SK-N-SH (cell line): ENCODE measurements around the gene FOXP1. TPM values are rescaled to one million over a fixed set of nuclear protein-coding genes. Genes with fewer than 3 reads are reported as not detected.

ENCODE experiments used
- CTCF ChIA-PET: fragments of 300-600, 350-600 bp; formaldehyde crosslinking; extraction: SDS; loops from one replicate; lab custom pipeline; 2021; lab: Yijun Ruan, JAX
- POLR2A ChIA-PET: fragments of 350-600 bp; sonication (Branson Sonifier 250); formaldehyde crosslinking; extraction: SDS; loops from one replicate; lab custom pipeline; 2020; ENCODE audit warnings: antibody characterized with exemption, inconsistent platforms; lab: Yijun Ruan, JAX
- DNase-seq: peaks from one replicate; pipeline ENCODE4 v3.0.0; 2012
- H2AFZ ChIP-seq: fragments of 200-600 bp; sonication (generic); 2 replicates; pipeline ENCODE4 v1.8.1; 2016; ENCODE audit warnings: antibody characterized with exemption, mild to moderate bottlenecking, low read depth
- H3F3A ChIP-seq: fragments of 200-600 bp; sonication (generic); replicated peaks from 2 replicates; pipeline ENCODE3; 2016; ENCODE audit warnings: antibody characterized with exemption, mild to moderate bottlenecking; ENCODE audit not compliant: insufficient read depth
- H3K27ac ChIP-seq, 2 experiments: fragments of 200-500 bp in 1 of 2; fragments of 200-600 bp in 1 of 2; sonication (Bioruptor generic) in 1 of 2; sonication (generic), shearing (Covaris generic) in 1 of 2; 2 replicates each; pipeline versions ENCODE4 v1.5.1 to v1.6.1; 2014 to 2016; ENCODE audit warnings: low read depth in 2 of 2, inconsistent platforms in 1 of 2, low read length in 1 of 2, mild to moderate bottlenecking in 1 of 2, mixed read lengths in 1 of 2
- H3K27me3 ChIP-seq: fragments of 200-600 bp; sonication (generic), shearing (Covaris generic); 2 replicates; pipeline ENCODE4 v1.6.1; 2016; ENCODE audit warnings: mixed run types; ENCODE audit not compliant: insufficient read depth
- H3K36me3 ChIP-seq, 2 experiments: fragments of 200-500 bp in 1 of 2; fragments of 200-600 bp in 1 of 2; sonication (Bioruptor generic) in 1 of 2; sonication (generic) in 1 of 2; replicated peaks in 1 of 2; 2 replicates each; pipeline versions ENCODE3 to v1.5.1; 2014 to 2016; ENCODE audit warnings: low read length in 1 of 2, mild to moderate bottlenecking in 1 of 2; ENCODE audit not compliant: insufficient read depth in 2 of 2, control insufficient read depth in 1 of 2
- H3K4me1 ChIP-seq, 2 experiments: fragments of 200-500 bp in 1 of 2; fragments of 200-600 bp in 1 of 2; sonication (Bioruptor generic) in 1 of 2; sonication (generic), shearing (Covaris generic) in 1 of 2; 2 replicates each; pipeline versions ENCODE4 v1.5.1 to v1.6.1; 2014 to 2016; ENCODE audit warnings: low read depth in 1 of 2, low read length in 1 of 2, mixed run types in 1 of 2; ENCODE audit not compliant: insufficient read depth in 2 of 2, control insufficient read depth in 1 of 2
- H3K4me2 ChIP-seq: fragments of 200-600 bp; sonication (generic), shearing (Covaris generic); 2 replicates; pipeline ENCODE4 v1.6.1; 2017; ENCODE audit warnings: mixed run types
- H3K4me3 ChIP-seq, 2 experiments: fragments of 200-500 bp in 1 of 2; fragments of 200-600 bp in 1 of 2; sonication (Bioruptor generic) in 1 of 2; sonication (generic), shearing (Covaris generic) in 1 of 2; 2 replicates each; pipeline versions ENCODE4 v1.5.1 to v1.8.1; 2014 to 2016; ENCODE audit warnings: low read depth in 2 of 2, inconsistent platforms in 1 of 2, low read length in 1 of 2, mild to moderate bottlenecking in 1 of 2, mixed read lengths in 1 of 2, moderate library complexity in 1 of 2
- H3K79me2 ChIP-seq: fragments of 200-600 bp; sonication (generic); 2 replicates; pipeline ENCODE4 v1.8.1; 2017; ENCODE audit warnings: mild to moderate bottlenecking; ENCODE audit not compliant: insufficient read depth
- H3K9ac ChIP-seq: fragments of 200-600 bp; sonication (generic); 2 replicates; pipeline ENCODE4 v1.6.1; 2017; ENCODE audit warnings: mixed run types
- H3K9me2 ChIP-seq: fragments of 200-600 bp; sonication (generic); 2 replicates; pipeline ENCODE4 v1.6.1; 2017; ENCODE audit warnings: mixed run types
- H3K9me3 ChIP-seq: fragments of 200-600 bp; sonication (generic); 2 replicates; pipeline ENCODE4 v1.6.1; 2017; ENCODE audit warnings: mixed run types, mild to moderate bottlenecking, moderate library complexity
- H4K20me1 ChIP-seq: fragments of 200-600 bp; sonication (generic); 2 replicates; pipeline ENCODE4 v1.6.1; 2017; ENCODE audit warnings: mild to moderate bottlenecking, mixed run types; ENCODE audit not compliant: insufficient read depth
- CHD2 ChIP-seq: fragments of 150-350 bp; IDR thresholded peaks from 2 replicates; pipeline ENCODE4 v1.6.1; 2018; ENCODE audit warnings: low read length; ENCODE audit not compliant: partially characterized antibody
- EZH2phosphoT487 ChIP-seq: fragments of 200-600 bp; sonication (generic); IDR thresholded peaks from 2 replicates; pipeline ENCODE4 v1.6.1; 2017; ENCODE audit warnings: low read depth, mixed run types, mild to moderate bottlenecking, antibody characterized with exemption, moderate library complexity, borderline replicate concordance
- IRF3 ChIP-seq: fragments of 150-350 bp; IDR thresholded peaks from 2 replicates; pipeline ENCODE4 v1.6.1; 2016; ENCODE audit warnings: mild to moderate bottlenecking, low read depth, low read length
- JUND ChIP-seq: IDR thresholded peaks from 2 replicates; pipeline ENCODE4 v1.4.0; 2012
- MEF2A ChIP-seq: IDR thresholded peaks from 2 replicates; pipeline ENCODE4 v1.4.0; 2012; ENCODE audit warnings: low read depth, borderline replicate concordance
- NRF1 ChIP-seq: IDR thresholded peaks from 2 replicates; pipeline ENCODE4 v1.6.1; 2012; ENCODE audit warnings: low read depth, mild to moderate bottlenecking, low read length
- RAD21 ChIP-seq: IDR thresholded peaks from 2 replicates; pipeline ENCODE4 v1.6.1; 2012; ENCODE audit warnings: mild to moderate bottlenecking, low read length
- RCOR1 ChIP-seq: fragments of 150-350 bp; IDR thresholded peaks from 2 replicates; pipeline ENCODE4 v1.6.1; 2017; ENCODE audit warnings: antibody characterized with exemption, low read length
- REST ChIP-seq: IDR thresholded peaks from 2 replicates; pipeline ENCODE4 v1.6.1; 2012; ENCODE audit warnings: mild to moderate bottlenecking, low read depth, low read length, moderate library complexity
- RXRA ChIP-seq: IDR thresholded peaks from 2 replicates; pipeline ENCODE4 v1.4.0; 2012; ENCODE audit warnings: low read depth, mild to moderate bottlenecking, borderline replicate concordance
- TAF1 ChIP-seq: IDR thresholded peaks from 2 replicates; pipeline ENCODE4 v1.6.1; 2012; ENCODE audit warnings: low read depth, mild to moderate bottlenecking, low read length, moderate library complexity, borderline replicate concordance
- TEAD4 ChIP-seq: IDR thresholded peaks from 2 replicates; pipeline ENCODE4 v1.4.0; 2012; ENCODE audit warnings: mild to moderate bottlenecking, borderline replicate concordance; ENCODE audit not compliant: insufficient read depth
- WGBS: methylation state at CpG from one replicate; pipeline ENCODE4 v1.1.6; 2017; ENCODE audit warnings: low lambda C conversion rate; 5-methylcytosine and 5-hydroxymethylcytosine counted together
- polyA plus RNA-seq, 3 experiments: library from polyadenylated mRNA; depleted of rRNA; stranded (reverse); fragments of >200 nt; gene quantifications; 2 replicates each; pipeline ENCODE4 v1.2.3, GENCODE V29; 2012
- TF ChIP-seq, protein P1 (sequence below): IDR thresholded peaks from 2 replicates; pipeline ENCODE4 v1.4.0; 2012; ENCODE audit warnings: low read depth, borderline replicate concordance
- TF ChIP-seq, protein P2 (sequence below): fragments of 200-600 bp; sonication (generic); IDR thresholded peaks from 2 replicates; pipeline ENCODE4 v1.6.1; 2017; ENCODE audit warnings: antibody characterized with exemption, mild to moderate bottlenecking, moderate library complexity

The FOXP1 gene
- polyA plus RNA-seq, 1 of the 3 experiments (the other 2 are of a cell fraction) = 8.8 TPM

- no peak for TF ChIP-seq IRF3
- TF ChIP-seq TAF1 = no peak
- TF ChIP-seq CHD2 = no peak
Measured at GRCh38 chr3:71614869-71615268, 31.3 kb upstream of the FOXP1 start (continued).

DNA sequence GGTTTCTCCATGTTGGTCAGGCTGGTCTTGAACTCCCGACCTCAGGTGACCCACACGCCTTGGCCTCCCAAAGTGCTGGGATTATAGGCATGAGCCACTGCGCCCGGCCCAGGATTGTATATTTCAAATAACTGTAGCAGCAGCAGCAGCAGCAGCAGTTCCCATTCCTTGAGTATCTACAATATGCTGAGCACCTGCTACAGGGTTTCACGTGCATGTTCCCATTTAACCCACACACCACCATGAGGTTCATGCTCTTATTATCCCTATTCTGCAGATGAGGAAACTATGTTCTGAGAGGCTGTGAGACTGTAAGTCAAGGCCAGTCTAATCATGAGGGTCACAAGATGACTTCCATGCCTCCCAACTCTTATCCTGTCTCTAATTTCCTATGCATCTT, 30.9 kb upstream of the FOXP1 start:
- Histone ChIP-seq H3K27me3 (no peaks in the 10 kb centered on the region), H3F3A (no peaks in the 10 kb centered on the region), H2AFZ (no peak overlapping the region), H4K20me1 (no peaks in the 10 kb centered on the region), H3K4me3 (no peak overlapping the region), H3K27ac (no peak overlapping the region), H3K9me2 (no peaks in the 10 kb centered on the region), H3K9me3 (no peaks in the 10 kb centered on the region), H3K4me1 (no peaks in the 10 kb centered on the region; a peak in 1 of 4 replicates), H3K36me3 (no peaks in the 10 kb centered on the region), H3K9ac (no peak overlapping the region), H3K4me2 (no peak overlapping the region), H3K79me2 (no peaks in the 10 kb centered on the region)
- DNase-seq = no peak
- 85% methylated on average over 5 of the region's 5 CpGs for WGBS
- ChIA-PET POLR2A (no interaction called here), CTCF (no interaction called here)
- TF ChIP-seq NRF1 (no peak), IRF3 (no peak), MEF2A (no peak), EZH2phosphoT487 (no peak), JUND (no peak)
- TF ChIP-seq, protein P1, sequence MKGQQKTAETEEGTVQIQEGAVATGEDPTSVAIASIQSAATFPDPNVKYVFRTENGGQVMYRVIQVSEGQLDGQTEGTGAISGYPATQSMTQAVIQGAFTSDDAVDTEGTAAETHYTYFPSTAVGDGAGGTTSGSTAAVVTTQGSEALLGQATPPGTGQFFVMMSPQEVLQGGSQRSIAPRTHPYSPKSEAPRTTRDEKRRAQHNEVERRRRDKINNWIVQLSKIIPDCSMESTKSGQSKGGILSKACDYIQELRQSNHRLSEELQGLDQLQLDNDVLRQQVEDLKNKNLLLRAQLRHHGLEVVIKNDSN = no peak

DNA sequence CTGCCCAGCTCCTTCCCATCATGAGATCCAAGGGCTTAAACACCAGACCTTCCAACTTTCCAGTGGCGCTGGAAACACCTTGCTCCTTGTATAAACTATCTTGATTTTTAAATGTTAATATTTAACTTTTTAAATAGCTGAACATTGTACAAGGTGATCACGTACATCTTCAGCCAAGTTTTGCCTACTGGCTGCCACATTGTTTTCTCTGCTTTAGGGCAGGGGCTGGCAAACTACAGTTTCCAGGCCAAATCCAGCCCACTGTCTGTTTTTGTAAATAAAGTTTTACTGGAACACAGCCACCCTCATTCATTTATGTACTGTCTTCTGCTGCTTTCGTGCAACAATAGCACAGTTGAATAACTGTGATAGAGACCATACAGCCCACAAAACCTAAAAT, 27.6 kb upstream of the FOXP1 start:
- Histone ChIP-seq H3K4me2 (no peak overlapping the region), H3K79me2 (no peaks in the 10 kb centered on the region; the same call in 1 of the 2 replicates), H2AFZ (no peak overlapping the region), H3F3A (no peaks in the 10 kb centered on the region)
- CTCF ChIA-PET = no interaction called here
- TF ChIP-seq MEF2A (no peak), TEAD4 (no peak), REST (no peak), RAD21 (no peak), RCOR1 (no peak), EZH2phosphoT487 (no peak), RXRA (no peak), CHD2 (no peak)
- TF ChIP-seq, protein P2, sequence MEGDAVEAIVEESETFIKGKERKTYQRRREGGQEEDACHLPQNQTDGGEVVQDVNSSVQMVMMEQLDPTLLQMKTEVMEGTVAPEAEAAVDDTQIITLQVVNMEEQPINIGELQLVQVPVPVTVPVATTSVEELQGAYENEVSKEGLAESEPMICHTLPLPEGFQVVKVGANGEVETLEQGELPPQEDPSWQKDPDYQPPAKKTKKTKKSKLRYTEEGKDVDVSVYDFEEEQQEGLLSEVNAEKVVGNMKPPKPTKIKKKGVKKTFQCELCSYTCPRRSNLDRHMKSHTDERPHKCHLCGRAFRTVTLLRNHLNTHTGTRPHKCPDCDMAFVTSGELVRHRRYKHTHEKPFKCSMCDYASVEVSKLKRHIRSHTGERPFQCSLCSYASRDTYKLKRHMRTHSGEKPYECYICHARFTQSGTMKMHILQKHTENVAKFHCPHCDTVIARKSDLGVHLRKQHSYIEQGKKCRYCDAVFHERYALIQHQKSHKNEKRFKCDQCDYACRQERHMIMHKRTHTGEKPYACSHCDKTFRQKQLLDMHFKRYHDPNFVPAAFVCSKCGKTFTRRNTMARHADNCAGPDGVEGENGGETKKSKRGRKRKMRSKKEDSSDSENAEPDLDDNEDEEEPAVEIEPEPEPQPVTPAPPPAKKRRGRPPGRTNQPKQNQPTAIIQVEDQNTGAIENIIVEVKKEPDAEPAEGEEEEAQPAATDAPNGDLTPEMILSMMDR = no peak
- TF ChIP-seq, all 33 proteins: peak for 0
- no peaks in the 10 kb centered on the region for H3K9me2 ChIP-seq
- no peak overlapping the region for H3K4me3 ChIP-seq
- no peak overlapping the region for H3K9ac ChIP-seq
- no peak overlapping the region for H3K27ac ChIP-seq
- no peak for DNase-seq
- 67% methylated on average over 3 of the region's 3 CpGs for WGBS
- POLR2A ChIA-PET = no interaction called here
- no peaks in the 10 kb centered on the region for H3K9me3 ChIP-seq
- no peaks in the 10 kb centered on the region for H4K20me1 ChIP-seq
- no peaks in the 10 kb centered on the region for H3K4me1 ChIP-seq
- H3K27me3 ChIP-seq = no peaks in the 10 kb centered on the region
- H3K36me3 ChIP-seq = no peaks in the 10 kb centered on the region
